Esophagus squamous epithelium (tissue), 4 donors: Measurements from ENCODE around the gene CTXN1.

Source experiments
- CTCF ChIP-seq, 6 experiments: fragments of 450-650 bp in 4 of 6; fragments of 200-600 bp in 2 of 6; sonication (generic) in 2 of 6; IDR thresholded peaks; one replicate each; pipeline ENCODE4 v1.5.1; 2016 to 2019; ENCODE audit warnings: antibody characterized with exemption in 6 of 6, mild to moderate bottlenecking in 4 of 6, moderate library complexity in 4 of 6
- POLR2A ChIP-seq, 4 donors: fragments of 450-650 bp; IDR thresholded peaks; one replicate each; pipeline ENCODE4 v1.6.1; 2017; ENCODE audit warnings: antibody characterized with exemption in 4 of 4, mild to moderate bottlenecking in 4 of 4, moderate library complexity in 3 of 4

GRCh38 chr19:7973883-7974282 is 47.9 kb upstream of the CTXN1 start:
- TF ChIP-seq CTCF (IDR thresholded peaks at IDR 0.05) (no peak), POLR2A (IDR thresholded peaks at IDR 0.05) (no peak)
